Uterus (tissue), 4 donors: ENCODE data around the gene MPP3. TPM values are rescaled to one million over a fixed set of nuclear protein-coding genes. Genes with fewer than 3 reads are reported as not detected.

ENCODE experiments used
- DNase-seq, 2 donors: peaks; one replicate each; pipeline ENCODE4 v3.0.0-alpha.2; 2019 to 2020
- H3K27ac ChIP-seq, 2 donors: fragments of 200-600 bp; sonication (generic); 1 replicate in 1 of 2; 2 replicates in 1 of 2; pipeline ENCODE4 v1.5.1; 2016 to 2018
- H3K27me3 ChIP-seq, 2 donors: fragments of 200-600 bp; sonication (generic); one replicate each; pipeline ENCODE4 v1.5.1; 2018 to 2019; ENCODE audit warnings: control low read depth in 1 of 2
- H3K36me3 ChIP-seq, 2 donors: fragments of 200-600 bp; sonication (generic); one replicate each; pipeline ENCODE4 v1.5.1; 2019; ENCODE audit warnings: control low read depth in 1 of 2
- H3K4me1 ChIP-seq, 2 donors: fragments of 200-600 bp; sonication (generic); one replicate each; pipeline ENCODE4 v1.5.1; 2018 to 2019; ENCODE audit warnings: control low read depth in 1 of 2
- H3K4me3 ChIP-seq, 2 donors: fragments of 200-600 bp; sonication (generic); 1 replicate in 1 of 2; 2 replicates in 1 of 2; pipeline ENCODE4 v1.5.1; 2018 to 2019; ENCODE audit warnings: mild to moderate bottlenecking in 1 of 2
- H3K9me3 ChIP-seq, 2 donors: fragments of 200-600 bp; sonication (generic); one replicate each; pipeline ENCODE4 v1.5.1; 2019; ENCODE audit warnings: control low read depth in 1 of 2
- POLR2A ChIP-seq, 2 donors: fragments of 450-650 bp; IDR thresholded peaks; one replicate each; pipeline ENCODE4 v1.6.1; 2016; ENCODE audit warnings: antibody characterized with exemption in 2 of 2, mild to moderate bottlenecking in 1 of 2, moderate library complexity in 1 of 2
- intact Hi-C: fragments of 100-400 bp; cut with DNase I; formaldehyde crosslinking; loops from one replicate; pipeline ENCODE4 v1.15.1; 2023; ENCODE audit warnings: low total_unique reads
- total RNA-seq, 4 donors: library from RNA; depleted of rRNA in 3 of 4; stranded (reverse); fragments of >200 nt in 3 of 4; gene quantifications; one replicate each; pipeline versions ENCODE4 v1.1.0 to v1.2.4, GENCODE V29; 2014 to 2023
- TF ChIP-seq, protein P1 (sequence below), 4 experiments: fragments of 200-600 bp in 2 of 4; fragments of 450-650 bp in 2 of 4; sonication (generic) in 2 of 4; IDR thresholded peaks; one replicate each; pipeline ENCODE4 v1.5.1; 2016 to 2019; ENCODE audit warnings: antibody characterized with exemption in 4 of 4, mild to moderate bottlenecking in 2 of 4, moderate library complexity in 1 of 4
- donor health status: DM: yes; HTN: yes; CAD: no.

MPP3 gene
- total RNA-seq, 4 donors from 2014 or later: 5.6 to 21.2 (median 15.8) TPM

DNA sequence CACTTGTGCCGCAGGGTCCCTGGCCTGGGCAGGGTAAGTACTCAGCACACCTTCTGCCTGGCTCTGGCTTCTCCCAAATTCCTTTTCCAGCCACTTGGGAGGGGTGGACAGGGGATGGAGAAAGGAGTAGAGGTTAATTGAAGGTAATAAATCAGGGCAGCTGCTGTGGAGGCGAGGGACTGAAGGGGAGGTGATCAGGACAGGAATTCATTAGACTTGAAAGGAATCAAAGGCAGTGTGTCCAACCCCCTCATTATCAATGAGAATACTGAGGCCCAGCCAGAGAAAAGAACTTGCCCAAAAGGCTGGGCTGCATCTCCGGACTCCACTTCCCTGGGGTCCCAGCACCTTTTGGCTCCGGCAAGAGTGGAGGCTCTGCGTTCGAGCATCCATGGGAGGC lies 76.7 kb downstream of the MPP3 start:
- H3K4me3 ChIP-seq: no peak overlapping the region
- no peaks in the 10 kb centered on the region for H3K9me3 ChIP-seq
- peaks cover 0 to 5% of the 10 kb centered on the region in 2 donors for H3K27me3 ChIP-seq
- DNase-seq: no peak
- no peak for TF ChIP-seq POLR2A (IDR thresholded peaks at IDR 0.05)
- TF ChIP-seq, protein P1, sequence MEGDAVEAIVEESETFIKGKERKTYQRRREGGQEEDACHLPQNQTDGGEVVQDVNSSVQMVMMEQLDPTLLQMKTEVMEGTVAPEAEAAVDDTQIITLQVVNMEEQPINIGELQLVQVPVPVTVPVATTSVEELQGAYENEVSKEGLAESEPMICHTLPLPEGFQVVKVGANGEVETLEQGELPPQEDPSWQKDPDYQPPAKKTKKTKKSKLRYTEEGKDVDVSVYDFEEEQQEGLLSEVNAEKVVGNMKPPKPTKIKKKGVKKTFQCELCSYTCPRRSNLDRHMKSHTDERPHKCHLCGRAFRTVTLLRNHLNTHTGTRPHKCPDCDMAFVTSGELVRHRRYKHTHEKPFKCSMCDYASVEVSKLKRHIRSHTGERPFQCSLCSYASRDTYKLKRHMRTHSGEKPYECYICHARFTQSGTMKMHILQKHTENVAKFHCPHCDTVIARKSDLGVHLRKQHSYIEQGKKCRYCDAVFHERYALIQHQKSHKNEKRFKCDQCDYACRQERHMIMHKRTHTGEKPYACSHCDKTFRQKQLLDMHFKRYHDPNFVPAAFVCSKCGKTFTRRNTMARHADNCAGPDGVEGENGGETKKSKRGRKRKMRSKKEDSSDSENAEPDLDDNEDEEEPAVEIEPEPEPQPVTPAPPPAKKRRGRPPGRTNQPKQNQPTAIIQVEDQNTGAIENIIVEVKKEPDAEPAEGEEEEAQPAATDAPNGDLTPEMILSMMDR (IDR thresholded peaks at IDR 0.05): no peak
- no peak overlapping the region for H3K27ac ChIP-seq
- intact Hi-C loops: loop anchor here (10.0 kb wide), 1 partner anchor 181 kb away; no protein-coding TSS in a partner anchor
- H3K36me3 ChIP-seq: no peaks in the 10 kb centered on the region
- no peaks in the 10 kb centered on the region for H3K4me1 ChIP-seq

DNA sequence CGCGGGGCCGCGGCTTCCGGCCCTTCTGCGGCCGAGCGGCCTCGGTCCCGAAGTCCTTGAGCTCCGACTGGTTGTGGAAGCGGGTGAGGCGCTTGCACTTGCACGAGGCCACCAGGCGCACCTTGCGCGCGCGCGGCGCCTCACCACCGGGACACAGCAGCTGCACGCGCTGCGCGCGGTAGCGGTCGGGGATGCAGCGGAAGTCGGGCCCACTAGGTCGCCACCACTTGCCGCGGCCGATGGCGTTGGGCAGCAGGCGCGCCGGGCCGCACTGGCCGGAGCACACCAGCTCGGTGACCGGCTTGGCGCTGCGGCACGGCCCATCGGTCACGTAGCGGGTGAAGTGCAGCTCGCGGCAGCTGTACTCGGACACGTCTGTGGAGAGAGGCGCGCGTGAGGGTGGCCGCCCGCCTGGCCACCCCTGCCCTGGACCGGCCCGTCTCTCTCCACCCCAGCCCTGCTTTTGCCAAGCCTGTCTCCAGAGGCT lies 77.5 kb downstream of the MPP3 start:
- no peak overlapping the region for H3K27ac ChIP-seq
- no peak overlapping the region for H3K4me3 ChIP-seq
- no peaks in the 10 kb centered on the region for H3K36me3 ChIP-seq
- DNase-seq: no peak
- peaks cover 0 to 5% of the 10 kb centered on the region in 2 donors for H3K27me3 ChIP-seq
- TF ChIP-seq, protein P1 (IDR thresholded peaks at IDR 0.05): no peak
- H3K9me3 ChIP-seq: no peaks in the 10 kb centered on the region
- H3K4me1 ChIP-seq: no peaks in the 10 kb centered on the region
- intact Hi-C loops: loop anchor here (10.0 kb wide), 1 partner anchor 181 kb away; no protein-coding TSS in a partner anchor

DNA sequence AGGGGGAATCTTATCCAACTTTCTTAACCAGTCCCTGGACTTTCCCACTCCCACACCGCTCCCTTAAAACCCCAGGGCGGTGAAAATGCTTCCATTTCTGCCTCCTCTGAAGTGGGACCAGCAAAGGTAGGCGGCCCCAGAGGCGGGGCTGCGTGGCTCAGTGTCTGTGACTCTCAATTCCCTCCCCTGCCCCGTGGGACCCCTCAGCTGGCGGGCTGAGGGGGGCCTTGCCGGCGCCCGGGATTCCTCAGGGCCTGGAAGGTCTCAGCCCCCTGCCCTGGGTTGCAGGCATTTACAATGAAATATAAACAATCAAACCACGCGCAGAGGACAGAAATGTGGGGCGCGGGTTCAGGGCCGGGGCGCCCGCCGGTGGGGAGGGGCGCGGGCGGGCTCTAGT lies 78.0 kb downstream of the MPP3 start:
- H3K36me3 ChIP-seq: no peaks in the 10 kb centered on the region
- peaks cover 0 to 5% of the 10 kb centered on the region in 2 donors for H3K27me3 ChIP-seq
- TF ChIP-seq, protein P1 (IDR thresholded peaks at IDR 0.05): no peak
- TF ChIP-seq POLR2A (IDR thresholded peaks at IDR 0.05): no peak
- no peak overlapping the region for H3K27ac ChIP-seq
- no peaks in the 10 kb centered on the region for H3K4me1 ChIP-seq
- DNase-seq: no peak
- intact Hi-C loops: loop anchor here (10.0 kb wide), 1 partner anchor 180 kb away; no protein-coding TSS in a partner anchor
- no peaks in the 10 kb centered on the region for H3K9me3 ChIP-seq
- H3K4me3 ChIP-seq: no peak overlapping the region

DNA sequence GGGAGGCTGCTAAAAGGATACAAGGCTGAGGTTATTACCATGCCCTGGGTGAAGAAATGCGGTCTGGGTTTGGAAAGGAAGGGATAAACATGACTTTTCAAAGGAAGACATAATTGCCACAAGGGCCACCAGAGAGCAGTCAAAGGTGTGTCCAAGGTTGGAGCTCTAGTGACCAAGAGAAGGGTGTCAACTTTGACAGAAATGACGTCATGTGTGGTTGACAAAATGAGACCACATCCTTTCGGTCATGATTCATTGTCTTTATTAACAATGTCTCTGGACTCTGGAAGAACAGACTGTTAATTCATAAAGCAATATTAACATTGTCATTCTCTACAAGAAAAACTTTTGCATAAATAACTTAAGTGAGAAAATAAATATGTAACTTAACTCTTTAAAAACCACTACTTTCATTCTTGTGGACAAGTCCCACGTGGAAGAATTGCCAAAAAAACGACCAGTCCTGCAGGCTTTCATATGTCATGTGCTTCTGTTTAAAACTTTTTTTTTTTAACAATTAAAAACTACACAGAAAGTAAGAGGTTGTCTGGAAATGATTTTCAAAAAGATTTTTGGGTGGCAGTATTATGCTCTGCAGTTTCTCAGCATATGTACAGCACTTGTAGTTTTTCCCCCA lies 79.3 kb downstream of the MPP3 start:
- Histone ChIP-seq H3K36me3 (no peaks in the 10 kb centered on the region), H3K9me3 (no peaks in the 10 kb centered on the region), H3K27me3 (peaks cover 0 to 5% of the 10 kb centered on the region in 2 donors), H3K27ac (no peak overlapping the region), H3K4me1 (no peaks in the 10 kb centered on the region), H3K4me3 (no peak overlapping the region)
- TF ChIP-seq POLR2A (IDR thresholded peaks at IDR 0.05): no peak
- TF ChIP-seq, protein P1 (IDR thresholded peaks at IDR 0.05): no peak
- DNase-seq: no peak
- intact Hi-C loops: loop anchor here (10.0 kb wide), 1 partner anchor 179 kb away; no protein-coding TSS in a partner anchor

Other genes starting within 250 kb of the MPP3 start
- gene MEOX1, start 171.2 kb downstream of the MPP3 start, total RNA-seq: 10 to 100 TPM in 3 of 4 donors, 1 to 10 TPM in 1; 6.9 to 24.3 (median 14.0) TPM
- not detected for gene SOST, start 74.4 kb downstream of the MPP3 start, total RNA-seq
- gene DUSP3, start 54.2 kb downstream of the MPP3 start, total RNA-seq: 10 to 100 TPM; 28.4 to 88.1 (median 39.8) TPM
- gene CFAP97D1, start 52.7 kb downstream of the MPP3 start, total RNA-seq: not detected
- 1 to 10 TPM in 3 of 4 donors, not detected in 1; 2.1 to 6.5 (median 6.2) TPM for gene CD300LG, start 14.0 kb upstream of the MPP3 start, total RNA-seq
- 10 to 100 TPM in 3 of 4 donors, 1 to 10 TPM in 1; 2.0 to 20.9 (median 13.3) TPM for gene MPP2, start 74.4 kb upstream of the MPP3 start, total RNA-seq
- not detected for gene PPY, start 109.3 kb upstream of the MPP3 start, total RNA-seq
- gene PYY, start 120.8 kb upstream of the MPP3 start, total RNA-seq: not detected
- 1 to 10 TPM; 1.3 to 9.7 (median 2.6) TPM for gene NAGS, start 171.5 kb upstream of the MPP3 start, total RNA-seq
- gene TMEM101, start 181.8 kb upstream of the MPP3 start, total RNA-seq: 10 to 100 TPM in 3 of 4 donors, 1 to 10 TPM in 1; 1.5 to 76.1 (median 49.8) TPM
- 10 to 100 TPM; 24.5 to 49.8 (median 37.1) TPM for gene LSM12, start 233.5 kb upstream of the MPP3 start, total RNA-seq
- 10 to 100 TPM; 12.4 to 66.3 (median 33.8) TPM for gene G6PC3, start 237.6 kb upstream of the MPP3 start, total RNA-seq